D341Med (cell line): Measurements from ENCODE around the gene PPP1R13L.

Experiments
- DNase-seq: peaks from one replicate; pipeline ENCODE4 v3.0.0; 2012; ENCODE audit warnings: low spot score

The PPP1R13L gene

DNA sequence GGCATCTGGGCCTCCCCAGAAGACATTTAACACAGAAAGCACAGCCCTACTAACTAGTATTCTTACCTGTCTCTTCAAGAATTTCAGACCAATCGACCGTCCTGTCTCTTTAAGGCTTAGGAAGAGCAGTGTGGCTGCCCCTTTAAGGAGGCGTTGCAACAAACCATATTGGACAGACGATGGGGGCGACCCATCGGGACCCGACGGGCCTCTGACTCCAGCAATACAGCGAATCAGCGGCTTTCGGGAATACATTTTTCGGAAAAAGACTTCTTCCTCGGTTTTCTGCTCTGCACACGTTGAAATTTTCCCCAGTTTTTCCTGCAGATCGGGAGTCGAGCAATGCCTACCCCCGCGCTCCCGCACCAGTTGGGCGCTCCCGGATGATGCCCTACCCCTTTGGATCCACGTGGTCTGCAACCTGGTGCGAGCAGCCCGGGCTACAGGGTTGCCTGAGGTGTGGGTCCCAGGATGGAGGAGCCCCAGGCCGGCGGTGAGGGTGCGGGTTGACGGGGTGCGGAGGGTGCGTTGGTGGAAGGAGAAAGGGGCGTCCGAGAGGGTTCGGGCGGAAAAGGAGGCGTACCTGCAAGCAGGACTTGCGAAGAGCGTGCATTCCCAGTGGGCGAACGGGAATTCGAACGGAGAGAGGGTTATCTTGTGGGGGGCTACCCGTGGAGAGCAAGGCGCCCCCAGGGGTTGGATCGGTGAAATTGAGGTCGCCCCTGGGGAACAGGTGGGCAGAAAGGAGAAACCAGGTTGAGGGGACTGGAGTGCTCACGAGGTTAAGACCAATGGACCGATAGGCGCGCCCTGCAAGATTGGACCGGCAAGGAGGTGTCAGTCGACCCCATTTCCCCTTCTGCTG, 1.6 kb upstream of the PPP1R13L start, which contains the start of gene POLR1G:
Gene POLR1G, plus strand, starts transcription at position 419 of the 865 bp plus-strand sequence. Its CDS starts 53 bp downstream, at position 472.
- DNase-seq, result peak; percentile 90

DNA sequence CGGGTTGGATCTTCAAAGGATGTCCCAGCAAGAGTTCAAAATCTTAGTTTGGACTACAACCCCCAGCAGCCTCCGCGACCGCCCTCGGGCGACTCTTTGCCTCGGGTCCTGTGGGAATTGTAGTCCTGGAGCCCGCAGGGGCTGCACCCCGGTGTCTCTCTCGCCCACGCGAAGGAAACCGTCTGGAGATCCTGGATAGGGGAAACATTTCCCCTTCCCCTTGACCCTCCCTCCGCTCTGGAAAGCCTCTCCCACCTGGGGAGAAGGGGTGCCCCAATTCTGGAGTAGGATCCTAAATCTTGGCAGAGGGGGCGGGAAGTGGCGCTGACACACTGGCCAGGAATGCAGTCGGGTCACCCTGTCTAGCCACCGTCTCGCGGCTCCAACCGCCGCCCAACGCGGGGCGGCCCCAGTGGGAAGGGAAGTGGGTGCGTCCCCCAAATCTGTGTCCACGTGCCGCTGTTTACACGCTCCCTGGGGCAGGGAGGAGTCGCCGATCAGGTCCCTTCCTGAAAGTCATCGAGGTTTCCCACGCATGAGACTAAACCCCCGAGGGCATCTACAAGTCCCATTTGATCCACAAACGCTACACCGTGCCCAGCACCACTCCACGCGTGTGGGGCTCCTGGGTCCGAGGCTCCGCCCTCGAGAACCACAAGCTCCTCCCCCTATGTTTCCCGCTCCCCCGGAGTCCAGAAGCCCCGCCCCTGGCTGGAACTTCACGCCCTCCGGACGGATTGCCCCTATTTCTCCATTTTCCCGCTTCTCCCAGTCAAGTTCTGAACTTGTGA, 761 bp upstream of the PPP1R13L start:
- peak; percentile 93 for DNase-seq

- DNase-seq, result peak; percentile 70
These were observed 900 bp downstream of the PPP1R13L start for GRCh38 chr19:45403781-45404556.

DNA sequence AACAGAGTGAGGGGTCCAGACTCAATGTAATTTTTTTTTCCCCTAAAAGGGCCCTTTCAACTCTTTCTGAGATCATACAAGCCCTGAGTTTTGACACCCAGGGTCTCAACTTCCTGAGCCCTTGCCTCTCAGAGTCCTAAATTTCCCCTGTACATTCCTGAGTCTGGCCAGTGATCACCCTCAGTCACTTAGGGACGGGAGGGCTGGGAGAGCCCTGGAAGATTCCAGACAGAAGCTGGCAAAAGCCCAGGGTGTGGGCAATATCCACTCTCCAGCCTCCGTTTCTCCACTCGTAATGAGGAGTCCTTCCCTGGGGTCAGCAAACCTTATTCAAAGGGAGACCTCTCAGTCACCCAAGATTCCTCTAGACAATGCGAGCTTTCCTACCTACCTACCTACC, 1.6 kb downstream of the PPP1R13L start:
- DNase-seq, result peak; percentile 10

DNA sequence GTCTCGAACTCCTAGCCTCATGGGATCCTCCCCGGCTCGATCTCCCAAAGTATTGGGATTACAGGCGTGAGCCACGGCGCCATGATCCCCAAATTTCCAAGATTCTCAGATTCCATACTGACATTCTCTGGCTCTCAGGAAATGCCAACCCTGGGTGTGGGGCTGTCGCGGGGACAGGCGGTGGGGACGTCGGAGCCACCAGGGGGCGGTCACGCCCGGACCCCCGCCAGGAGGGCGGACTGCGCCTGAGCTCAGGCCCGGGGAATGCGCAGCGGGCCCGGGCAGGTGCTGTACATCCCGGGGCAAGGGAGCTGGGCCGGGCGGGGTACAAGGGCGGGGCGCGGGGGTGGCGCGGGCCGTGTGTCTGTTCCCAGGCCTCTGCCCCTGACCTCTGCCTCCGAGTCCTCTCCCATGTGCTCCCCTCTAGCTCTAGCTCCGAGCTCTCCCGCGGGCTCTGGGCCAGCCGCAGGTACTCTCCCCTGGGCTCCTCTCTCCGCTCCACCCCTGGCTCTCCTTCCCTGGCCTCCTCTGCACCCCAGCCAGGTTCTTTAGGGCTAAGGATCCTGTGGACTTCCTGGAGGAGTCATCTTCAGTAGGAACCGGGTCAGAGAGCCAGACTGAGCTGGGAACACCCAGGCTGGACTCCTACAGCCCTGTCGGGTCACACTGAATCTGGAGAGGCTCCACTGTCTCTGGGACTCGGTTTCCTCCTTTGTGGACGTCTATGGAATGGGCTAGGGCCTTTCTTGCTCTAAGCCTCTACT, 2.4 kb downstream of the PPP1R13L start:
- peak; percentile 92 for DNase-seq

- DNase-seq, result no peak
These were observed 3.1 kb downstream of the PPP1R13L start for GRCh38 chr19:45401815-45402214.

DNA sequence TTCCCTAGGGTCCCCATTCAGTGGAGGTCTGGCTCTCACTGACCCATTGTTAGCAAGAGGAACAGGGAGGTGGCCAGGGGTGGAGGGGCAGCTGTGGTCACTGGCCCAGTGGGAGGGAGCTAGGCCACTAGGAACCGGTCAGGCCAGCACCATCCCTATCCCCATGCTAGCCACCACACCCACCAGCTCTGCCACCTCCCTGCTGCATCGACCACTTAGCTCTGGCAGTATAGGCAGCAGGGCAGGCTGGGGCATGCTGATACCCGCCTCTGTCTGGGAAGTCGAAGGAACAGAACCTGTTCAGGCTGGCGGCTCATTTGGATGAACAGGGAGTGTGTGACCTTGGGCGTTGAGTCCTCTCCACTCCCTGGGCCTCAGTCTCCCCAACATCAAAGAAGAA, 4.7 kb downstream of the PPP1R13L start:
- DNase-seq, result peak; percentile 24

DNA sequence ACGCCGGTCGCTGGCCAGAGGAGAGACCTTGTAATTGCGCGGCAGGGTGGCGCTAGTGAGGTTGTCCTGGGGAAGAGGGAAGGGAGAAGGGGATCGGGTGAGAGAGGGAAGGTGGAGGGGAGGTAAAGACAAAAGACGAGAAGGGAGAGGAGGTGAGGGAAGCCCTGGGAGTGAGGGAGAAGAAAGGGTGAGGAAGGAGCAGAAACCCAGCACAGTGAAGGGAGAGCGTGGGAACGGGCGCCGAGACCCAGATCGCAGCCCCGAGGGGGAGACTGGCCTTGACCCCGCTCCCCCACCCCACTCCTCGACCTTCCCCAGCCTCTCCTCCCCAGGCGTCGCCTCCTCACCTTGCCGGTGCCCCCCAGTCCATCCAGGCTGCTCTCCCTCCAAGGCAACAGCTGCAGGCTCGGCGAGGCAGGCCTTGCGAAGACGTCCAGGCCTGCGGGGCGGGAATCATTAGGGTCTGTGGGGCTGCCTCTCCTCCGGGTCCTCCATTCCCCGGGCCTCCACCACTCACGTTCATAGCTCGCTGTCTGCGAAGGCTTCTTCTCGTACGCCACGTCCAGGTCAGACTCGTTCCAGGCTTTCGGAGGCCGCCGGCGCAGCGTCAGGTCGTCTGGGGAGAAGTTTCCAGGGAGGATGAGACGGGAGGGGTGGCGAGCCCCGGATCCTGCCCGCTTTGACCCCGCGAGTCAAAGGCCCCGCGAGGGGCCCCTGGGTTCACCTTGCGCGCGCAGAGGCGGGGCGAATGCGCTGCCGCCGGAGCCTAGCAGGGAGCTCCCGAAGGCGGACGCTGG, 8.8 kb downstream of the PPP1R13L start:
- no peak for DNase-seq

DNA sequence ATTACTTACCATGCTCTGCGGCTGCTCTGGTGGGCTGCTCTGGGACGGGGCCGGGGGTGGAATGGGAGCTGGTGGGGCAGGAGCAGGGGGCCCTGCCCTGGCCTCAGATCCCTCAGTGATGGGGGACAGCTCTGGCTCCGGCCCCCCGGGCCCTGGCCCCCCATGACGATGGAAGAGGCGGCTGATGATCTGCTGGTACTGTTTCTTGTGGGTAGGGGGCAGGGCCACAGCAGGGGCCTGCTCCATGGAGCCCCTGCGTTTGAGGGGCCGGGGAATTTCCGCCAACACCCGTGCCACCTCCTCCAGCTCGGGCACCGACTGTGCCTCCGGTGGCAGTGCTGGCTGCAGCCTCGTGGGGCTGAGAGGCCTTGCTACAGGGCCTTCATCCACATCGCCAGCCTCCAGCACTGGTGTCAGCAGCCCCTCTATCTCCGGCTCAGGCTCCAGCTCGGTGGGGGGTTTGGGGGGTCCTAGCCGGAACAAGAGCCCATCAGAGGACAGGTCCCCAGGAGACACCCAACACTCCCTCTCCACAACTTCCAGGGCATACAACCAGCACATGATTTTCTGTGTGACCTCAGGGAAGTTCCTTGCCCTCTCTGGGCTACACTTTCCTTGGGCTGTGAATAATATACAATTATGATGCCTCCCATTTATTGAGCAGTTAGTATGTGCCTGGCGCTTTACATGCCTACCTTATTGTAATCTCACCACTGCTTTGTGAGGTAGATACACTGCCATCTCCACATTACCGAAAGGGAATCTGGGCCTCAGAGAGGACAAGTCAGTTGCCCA, 12.8 kb downstream of the PPP1R13L start:
- DNase-seq, result no peak

- DNase-seq, result peak; percentile 65
These were observed 13.5 kb downstream of the PPP1R13L start for GRCh38 chr19:45391346-45391745.

GRCh38 chr19:45385392-45386221, 19.3 kb downstream of the PPP1R13L start:
- DNase-seq, result peak; percentile 27

GRCh38 chr19:45382426-45382825, 22.4 kb downstream of the PPP1R13L start:
- peak; percentile 24 for DNase-seq

DNA sequence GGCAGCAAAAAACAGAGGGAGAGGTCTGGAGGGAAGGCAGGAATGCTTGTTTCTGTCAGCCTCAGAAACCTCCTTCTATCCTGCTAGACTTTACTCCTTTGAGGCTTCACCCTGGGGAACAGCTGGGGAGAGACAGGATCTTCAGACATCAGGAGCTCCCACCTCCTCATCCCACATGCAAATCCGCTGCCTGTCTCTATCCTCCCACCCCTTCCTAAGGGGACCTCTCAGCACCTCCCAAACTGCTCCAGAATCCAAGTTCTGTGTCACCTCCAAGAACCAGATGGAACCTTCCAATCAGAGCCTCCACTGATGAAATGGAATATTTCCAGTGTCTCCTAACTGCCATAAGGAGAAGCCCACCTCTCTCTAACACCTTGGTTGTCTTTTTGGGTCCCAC, 24.8 kb downstream of the PPP1R13L start:
- DNase-seq, result no peak

DNA sequence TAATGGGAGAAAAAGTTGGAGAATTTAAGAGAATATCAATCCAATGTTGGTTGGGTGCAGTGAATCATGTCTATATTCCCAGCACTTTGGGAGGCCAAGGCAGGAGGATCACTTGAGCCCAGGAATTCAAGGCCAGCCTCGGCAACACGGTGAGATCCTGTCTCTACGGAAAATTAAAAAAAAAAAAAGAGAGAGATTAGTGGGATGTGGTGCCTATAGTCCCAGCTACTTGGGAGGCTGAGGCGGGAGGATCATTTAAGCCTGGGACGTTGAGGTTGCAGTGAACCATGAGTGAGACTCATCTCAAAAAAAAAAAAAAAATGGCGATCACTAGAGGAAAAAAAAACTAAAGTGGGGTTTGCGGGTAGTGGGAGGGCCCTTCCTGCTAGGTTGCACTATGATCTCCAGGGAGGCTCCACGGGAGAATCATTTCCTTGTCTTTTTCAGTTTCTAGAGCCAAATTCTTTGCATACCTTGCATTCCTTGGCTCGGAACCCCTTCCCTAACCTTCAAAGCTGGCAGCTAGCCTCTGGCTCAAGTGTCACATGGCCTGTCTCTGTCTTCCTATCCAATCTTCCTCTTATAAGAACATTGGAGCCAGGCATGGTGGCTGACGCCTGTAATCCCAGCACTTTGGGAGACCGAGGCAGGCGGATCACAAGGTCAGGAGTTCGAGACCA, 28.7 kb downstream of the PPP1R13L start:
- DNase-seq, result no peak

- DNase-seq, result peak; percentile 100
These were observed 34.3 kb downstream of the PPP1R13L start, which contains the start of gene ERCC2 for GRCh38 chr19:45370410-45371204. TSS of gene ERCC2 (minus strand) at chr19:45370573. CDS start at chr19:45370540, 33 bp downstream.

GRCh38 chr19:45368737-45369340, 36.0 kb downstream of the PPP1R13L start:
- DNase-seq, result peak; percentile 24

- DNase-seq, result no peak
These were observed 36.7 kb downstream of the PPP1R13L start for GRCh38 chr19:45368127-45368526.
